Stomach (tissue), 9 donors: ENCODE results near the gene MET. TPM values are rescaled to one million over a fixed set of nuclear protein-coding genes. Genes with fewer than 3 reads are reported as not detected.
"Not testable (repeated sequence)": the region's sequence is repeated elsewhere in the genome, so short reads cannot be mapped to it uniquely, and the experiment has no call there.

Source experiments
- DNase-seq, 2 donors: peaks; one replicate each; pipeline versions ENCODE4 v3.0.0 to v3.0.0-alpha.2; 2013 to 2019
- H3K27ac ChIP-seq, 5 donors: fragments of 200-600 bp in 4 of 5; sonication (generic) in 4 of 5; one replicate each; pipeline ENCODE4 v1.5.1; 2013 to 2019; ENCODE audit warnings: mild to moderate bottlenecking in 1 of 5, moderate library complexity in 1 of 5
- H3K27me3 ChIP-seq, 3 donors: fragments of 200-600 bp; sonication (generic); one replicate each; pipeline ENCODE4 v1.5.1; 2017 to 2019; ENCODE audit warnings: mixed run types in 1 of 3
- H3K36me3 ChIP-seq, 4 donors: fragments of 200-600 bp; sonication (generic); 1 replicate in 3 of 4; 2 replicates in 1 of 4; pipeline ENCODE4 v1.5.1; 2016 to 2019
- H3K4me1 ChIP-seq, 4 donors: fragments of 200-600 bp; sonication (generic); one replicate each; pipeline ENCODE4 v1.5.1; 2016 to 2019
- H3K4me3 ChIP-seq, 4 donors: fragments of 200-600 bp; sonication (generic) in 3 of 4; one replicate each; pipeline ENCODE4 v1.5.1; 2016 to 2019; ENCODE audit warnings: mild to moderate bottlenecking in 1 of 4
- H3K9me3 ChIP-seq, 4 donors: fragments of 200-600 bp; sonication (generic); one replicate each; pipeline ENCODE4 v1.5.1; 2016 to 2019
- CTCF ChIP-seq, 7 experiments: fragments of 450-650 bp in 4 of 7; fragments of 200-600 bp in 3 of 7; sonication (generic) in 3 of 7; IDR thresholded peaks; one replicate each; pipeline ENCODE4 v1.5.1; 2016 to 2019; ENCODE audit warnings: antibody characterized with exemption in 7 of 7, control low read depth in 2 of 7, mild to moderate bottlenecking in 1 of 7
- EP300 ChIP-seq: sonication (generic); formaldehyde crosslinking; IDR thresholded peaks from one replicate; pipeline ENCODE4 v1.6.1; 2017; ENCODE audit warnings: antibody characterized with exemption
- POLR2A ChIP-seq, 4 donors: fragments of 450-650 bp; IDR thresholded peaks; one replicate each; pipeline ENCODE4 v1.6.1; 2016; ENCODE audit warnings: antibody characterized with exemption in 4 of 4, control low read depth in 2 of 4, mild to moderate bottlenecking in 1 of 4, moderate library complexity in 1 of 4
- POLR2AphosphoS5 ChIP-seq, 3 donors: sonication (generic); formaldehyde crosslinking; IDR thresholded peaks; one replicate each; pipeline ENCODE4 v1.6.1; 2016; ENCODE audit warnings: antibody characterized with exemption in 3 of 3
- WGBS, 5 donors: extraction: QIAGEN DNeasy Blood & Tissue Kit in 3 of 5; methylation state at CpG; one replicate each; pipeline versions ENCODE4 v1.1.5 to v1.1.7; 2013 to 2018; 5-methylcytosine and 5-hydroxymethylcytosine counted together
- intact Hi-C: fragments of 100-400 bp; cut with DNase I; formaldehyde crosslinking; loops from one replicate; pipeline ENCODE4 v1.15.1; 2023; ENCODE audit warnings: low total_unique reads
- polyA plus RNA-seq, 3 donors: library from polyadenylated mRNA; stranded (reverse); fragments of 200-250 nt; gene quantifications; one replicate each; pipeline ENCODE4 v1.2.3, GENCODE V29; 2013
- total RNA-seq, 5 donors: library from RNA; depleted of rRNA; stranded (reverse); fragments of >200 nt; gene quantifications; one replicate each; pipeline versions ENCODE4 v1.1.0 to v1.2.3, GENCODE V29; 2014 to 2016
- donor health status: healthy with polysubstance abuse.
- donor health status: Bipolar disorder and iron deficiency.
- donor health status: healthy.

Gene MET
- total and polyA plus RNA-seq, 8 donors: 0.58 to 36.2 (median 4.3) TPM

- 38 to 72% (median 55%) methylated on average over 1 of the region's 1 CpG for WGBS, 5 donors
- Histone ChIP-seq H3K4me1 (peaks cover 0 to 45% (median 26%) of the 10 kb centered on the region in 4 donors), H3K9me3 (no peaks in the 10 kb centered on the region), H3K4me3 (no peak overlapping the region), H3K27ac (peak overlapping the region in 4 of 5 donors; percentile 35 to 64 (median 58)), H3K27me3 (no peaks in the 10 kb centered on the region), H3K36me3 (no peaks in the 10 kb centered on the region)
- intact Hi-C loops: loop anchor here (10.0 kb wide), 2 partner anchors 135 to 215 kb away; partner anchors contain the start of gene MET
- peak in 1 of 2 donors; percentile 93 for DNase-seq
- peak in 4 of 7 experiments; percentile 27 to 73 (median 40) for TF ChIP-seq CTCF (IDR thresholded peaks at IDR 0.05)
- TF ChIP-seq EP300: no peak
- TF ChIP-seq POLR2A (IDR thresholded peaks at IDR 0.05): no peak
- TF ChIP-seq POLR2AphosphoS5 (IDR thresholded peaks at IDR 0.05): peak in 1 of 3 donors; percentile 49
Observed at GRCh38 chr7:116809636-116810266, 137.8 kb downstream of the MET start.

- no peak overlapping the region for H3K4me3 ChIP-seq
- TF ChIP-seq POLR2AphosphoS5 (IDR thresholded peaks at IDR 0.05) (no peak), EP300 (no peak), CTCF (IDR thresholded peaks at IDR 0.05) (no peak), POLR2A (IDR thresholded peaks at IDR 0.05) (no peak)
Observed at GRCh38 chr7:116810267-116811116, 138.5 kb downstream of the MET start.

GRCh38 chr7:116811768-116812167 lies 139.8 kb downstream of the MET start:
- 87 to 92% (median 89%) methylated on average over 3 of the region's 3 CpGs for WGBS, 5 donors
- DNase-seq: no peak
- TF ChIP-seq EP300 (no peak), CTCF (IDR thresholded peaks at IDR 0.05) (no peak), POLR2AphosphoS5 (IDR thresholded peaks at IDR 0.05) (no peak), POLR2A (IDR thresholded peaks at IDR 0.05) (no peak)
- H3K36me3 ChIP-seq: no peaks in the 10 kb centered on the region
- H3K27me3 ChIP-seq: no peaks in the 10 kb centered on the region
- peaks cover 0 to 31% (median 21%) of the 10 kb centered on the region in 4 donors for H3K4me1 ChIP-seq
- no peak overlapping the region for H3K4me3 ChIP-seq
- H3K9me3 ChIP-seq: no peaks in the 10 kb centered on the region
- intact Hi-C loops: loop anchor here (10.0 kb wide), 1 partner anchor 217 kb away; no protein-coding TSS in a partner anchor
- no peak overlapping the region for H3K27ac ChIP-seq

More at GRCh38 chr7:116810267-116811116, 138.5 kb downstream of the MET start:
- Histone ChIP-seq H3K4me1 (peaks cover 0 to 38% (median 23%) of the 10 kb centered on the region in 4 donors), H3K27ac (peak overlapping the region in 4 of 5 donors; percentile 35 to 64 (median 58)), H3K27me3 (no peaks in the 10 kb centered on the region), H3K9me3 (no peaks in the 10 kb centered on the region), H3K36me3 (no peaks in the 10 kb centered on the region)
- DNase-seq: peak in 1 of 2 donors; percentile 65
- 23 to 40% (median 33%) methylated on average over 6 of the region's 6 CpGs for WGBS, 5 donors
- intact Hi-C loops: loop anchor here (10.0 kb wide), 1 partner anchor 216 kb away; no protein-coding TSS in a partner anchor

- H3K9me3 ChIP-seq: no peaks in the 10 kb centered on the region
- no peak for DNase-seq
- no peaks in the 10 kb centered on the region for H3K27me3 ChIP-seq
- H3K36me3 ChIP-seq: no peaks in the 10 kb centered on the region
- no peak overlapping the region for H3K27ac ChIP-seq
- WGBS, 5 donors: 30 to 47% (median 40%) methylated on average over 2 of the region's 2 CpGs
- no peak overlapping the region for H3K4me3 ChIP-seq
- no peak for TF ChIP-seq POLR2A (IDR thresholded peaks at IDR 0.05)
- TF ChIP-seq POLR2AphosphoS5 (IDR thresholded peaks at IDR 0.05): no peak
- TF ChIP-seq CTCF (IDR thresholded peaks at IDR 0.05): no peak
- TF ChIP-seq EP300: no peak
- intact Hi-C loops: loop anchor here (10.0 kb wide), 1 partner anchor 218 kb away; no protein-coding TSS in a partner anchor
- H3K4me1 ChIP-seq: peaks cover 0 to 31% (median 21%) of the 10 kb centered on the region in 4 donors
Observed at GRCh38 chr7:116812860-116813259, 140.9 kb downstream of the MET start.

GRCh38 chr7:116813371-116813770 lies 141.4 kb downstream of the MET start:
- 92 to 97% (median 95%) methylated on average over 3 of the region's 3 CpGs for WGBS, 5 donors
- H3K4me3 ChIP-seq, H3K27me3 ChIP-seq, H3K36me3 ChIP-seq, H3K27ac ChIP-seq, DNase-seq, H3K9me3 ChIP-seq: not testable (repeated sequence)
- intact Hi-C loops: loop anchor here (10.0 kb wide), 1 partner anchor 219 kb away; no protein-coding TSS in a partner anchor
- peaks cover 0 to 29% (median 18%) of the 10 kb centered on the region in 4 donors for H3K4me1 ChIP-seq
